GM18507 (cell line): Measurements from ENCODE around the gene COL9A3.

ENCODE experiments used
- DNase-seq: peaks from one replicate; pipeline ENCODE4 v3.0.0; 2011; ENCODE audit warnings: low read depth; ENCODE audit not compliant: insufficient read length; ENCODE audit errors: extremely low spot score
- FAIRE-seq: peaks from 2 replicates; lab custom pipeline; 2011; peaks lifted over from hg19 to GRCh38; lab: Jason Lieb, UNC

Gene COL9A3

GRCh38 chr20:62830251-62830650 lies 13.4 kb downstream of the COL9A3 start:
- no peak for FAIRE-seq
- no peak for DNase-seq

- DNase-seq (no peak), FAIRE-seq (no peak)
Measured at GRCh38 chr20:62830821-62831220, 14.0 kb downstream of the COL9A3 start.

GRCh38 chr20:62831361-62831788 lies 14.5 kb downstream of the COL9A3 start:
- no peak for DNase-seq
- no peak for FAIRE-seq

- DNase-seq (no peak), FAIRE-seq (no peak)
Measured at GRCh38 chr20:62831854-62832211, 15.0 kb downstream of the COL9A3 start.

GRCh38 chr20:62832212-62832922 lies 15.5 kb downstream of the COL9A3 start:
- DNase-seq (no peak), FAIRE-seq (peak; percentile 90)

- FAIRE-seq (no peak), DNase-seq (no peak)
Measured at GRCh38 chr20:62832951-62833391, 16.1 kb downstream of the COL9A3 start.

GRCh38 chr20:62834967-62835730 lies 18.3 kb downstream of the COL9A3 start:
- FAIRE-seq (no peak), DNase-seq (no peak)

- DNase-seq (no peak), FAIRE-seq (no peak)
Measured at GRCh38 chr20:62835931-62836861, 19.3 kb downstream of the COL9A3 start.

- no peak for FAIRE-seq
- no peak for DNase-seq
Measured at GRCh38 chr20:62836967-62837490, 20.2 kb downstream of the COL9A3 start.

- DNase-seq (no peak), FAIRE-seq (no peak)
Measured at GRCh38 chr20:62837790-62838127, 20.9 kb downstream of the COL9A3 start.

- FAIRE-seq = peak; percentile 80
Measured at GRCh38 chr20:62838128-62838891, 21.5 kb downstream of the COL9A3 start.

GRCh38 chr20:62839261-62839660 lies 22.4 kb downstream of the COL9A3 start:
- FAIRE-seq = no peak

More at GRCh38 chr20:62838128-62838891, 21.5 kb downstream of the COL9A3 start:
- DNase-seq = no peak

GRCh38 chr20:62839816-62840215 lies 23.0 kb downstream of the COL9A3 start:
- FAIRE-seq (no peak), DNase-seq (no peak)

More at GRCh38 chr20:62839261-62839660, 22.4 kb downstream of the COL9A3 start:
- DNase-seq = no peak

GRCh38 chr20:62840244-62841197 lies 23.7 kb downstream of the COL9A3 start:
- FAIRE-seq (no peak), DNase-seq (no peak)

GRCh38 chr20:62841705-62842212 lies 24.9 kb downstream of the COL9A3 start:
- FAIRE-seq (no peak), DNase-seq (no peak)

GRCh38 chr20:62843656-62844055 lies 26.8 kb downstream of the COL9A3 start:
- FAIRE-seq = no peak
- no peak for DNase-seq

GRCh38 chr20:62844182-62844581 lies 27.3 kb downstream of the COL9A3 start:
- DNase-seq = no peak
- FAIRE-seq = no peak
